ENCODE data around the gene PHLDB1.

- no peak for TF ChIP-seq NANOG (IDR thresholded peaks at IDR 0.05; ENCODE audit: insufficient read depth, low read depth, low read length, poor library complexity, severe bottlenecking)
- TF ChIP-seq EP300 (IDR thresholded peaks at IDR 0.05; ENCODE audit: borderline replicate concordance in 1 of 2, low read depth in 2 of 2, low read length in 2 of 2) = no peak
- no peak for TF ChIP-seq CTCF (IDR thresholded peaks at IDR 0.05; ENCODE audit: control extremely low read depth in 1 of 3, insufficient read depth in 1 of 3, low read depth in 1 of 3, low read length in 3 of 3)
These were observed 15.8 kb downstream of the PHLDB1 start for GRCh38 chr11:118623269-118623655.

All from H1 (cell line).